CD14-positive monocyte (primary cell): Measurements from ENCODE around the gene UNC13B. TPM values are rescaled to one million over a fixed set of nuclear protein-coding genes. Genes with fewer than 3 reads are reported as not detected.

Experiments used
- DNase-seq, 3 donors: peaks; one replicate each; pipeline ENCODE4 v3.0.0-alpha.2; 2011 to 2022
- H2AFZ ChIP-seq: 2 replicates; pipeline ENCODE4 v1.6.0; 2012; ENCODE audit warnings: mild to moderate bottlenecking, low read depth, low read length, inconsistent platforms; ENCODE audit not compliant: insufficient read depth, poor library complexity, severe bottlenecking
- H3K27ac ChIP-seq, 2 donors: 1 replicate in 1 of 2; 2 replicates in 1 of 2; pipeline ENCODE4 v1.5.1; 2012 to 2013; ENCODE audit warnings: low read length in 2 of 2, control low read depth in 1 of 2, inconsistent platforms in 1 of 2, low read depth in 1 of 2, mild to moderate bottlenecking in 1 of 2
- H3K27me3 ChIP-seq, 2 donors: one replicate each; pipeline versions ENCODE4 v1.6.0 to v1.6.1; 2011 to 2013; ENCODE audit warnings: low read length in 2 of 2; ENCODE audit not compliant: control insufficient read depth in 2 of 2, insufficient read depth in 2 of 2
- H3K36me3 ChIP-seq, 2 donors: replicated peaks in 1 of 2; 1 replicate in 1 of 2; 2 replicates in 1 of 2; pipeline versions ENCODE4 v1.5.1 to v1.6.1; 2012 to 2013; ENCODE audit warnings: low read length in 2 of 2, control low read depth in 1 of 2, inconsistent platforms in 1 of 2, mild to moderate bottlenecking in 1 of 2; ENCODE audit not compliant: insufficient read depth in 2 of 2, control insufficient read depth in 1 of 2
- H3K4me1 ChIP-seq, 2 donors: 1 replicate in 1 of 2; 2 replicates in 1 of 2; pipeline versions ENCODE4 v1.5.1 to v1.6.1; 2012 to 2013; ENCODE audit warnings: low read length in 2 of 2, control low read depth in 1 of 2, inconsistent platforms in 1 of 2, mild to moderate bottlenecking in 1 of 2, moderate library complexity in 1 of 2; ENCODE audit not compliant: insufficient read depth in 2 of 2, control insufficient read depth in 1 of 2
- H3K4me2 ChIP-seq: replicated peaks from 2 replicates; pipeline ENCODE3; 2012; ENCODE audit warnings: low read length, moderate library complexity, mild to moderate bottlenecking; ENCODE audit not compliant: poor library complexity, severe bottlenecking; ENCODE audit errors: extremely low read depth
- H3K4me3 ChIP-seq, 3 experiments: fragments of 200-600 bp in 1 of 3; sonication (generic) in 1 of 3; replicated peaks in 1 of 3; 1 replicate in 2 of 3; 2 replicates in 1 of 3; pipeline ENCODE4 v1.5.1; 2011 to 2013; ENCODE audit warnings: low read length in 3 of 3, mild to moderate bottlenecking in 3 of 3, control low read depth in 2 of 3, low read depth in 2 of 3, inconsistent platforms in 1 of 3, moderate library complexity in 1 of 3
- H3K79me2 ChIP-seq: 2 replicates; pipeline ENCODE4 v1.6.0; 2012; ENCODE audit warnings: mild to moderate bottlenecking, control low read depth, inconsistent platforms, low read length, moderate library complexity; ENCODE audit not compliant: insufficient read depth
- H3K9ac ChIP-seq: 2 replicates; pipeline ENCODE4 v1.6.0; 2017; ENCODE audit warnings: low read length, mild to moderate bottlenecking; ENCODE audit not compliant: insufficient read depth, poor library complexity, severe bottlenecking
- H3K9me3 ChIP-seq, 2 donors: replicated peaks in 1 of 2; 1 replicate in 1 of 2; 2 replicates in 1 of 2; pipeline versions ENCODE4 v1.5.1 to v1.6.1; 2012 to 2013; ENCODE audit warnings: low read length in 2 of 2, control low read depth in 1 of 2; ENCODE audit not compliant: control insufficient read depth in 1 of 2, insufficient read depth in 1 of 2
- H4K20me1 ChIP-seq: 2 replicates; pipeline ENCODE4 v1.6.0; 2012; ENCODE audit warnings: mild to moderate bottlenecking, low read length, control low read depth, moderate library complexity; ENCODE audit not compliant: insufficient read depth
- H3K27ac Mint-ChIP-seq, 7 donors: one replicate each; pipeline ENCODE4 v1.8.0; 2020; ENCODE audit warnings: mild to moderate bottlenecking in 7 of 7, mixed read lengths in 7 of 7, moderate library complexity in 6 of 7, inconsistent platforms in 2 of 7
- H3K27me3 Mint-ChIP-seq, 3 donors: one replicate each; pipeline ENCODE4 v1.8.0; 2021 to 2022; ENCODE audit warnings: low read depth in 3 of 3, mild to moderate bottlenecking in 3 of 3, mixed read lengths in 3 of 3, moderate library complexity in 3 of 3, inconsistent platforms in 1 of 3
- H3K36me3 Mint-ChIP-seq, 2 donors: one replicate each; pipeline ENCODE4 v1.8.0; 2020; ENCODE audit warnings: mixed read lengths in 2 of 2, inconsistent platforms in 1 of 2, mild to moderate bottlenecking in 1 of 2
- H3K4me1 Mint-ChIP-seq: one replicate; pipeline ENCODE4 v1.8.0; 2020; ENCODE audit warnings: mild to moderate bottlenecking, mixed read lengths
- H3K4me3 Mint-ChIP-seq, 2 donors: one replicate each; pipeline ENCODE4 v1.8.0; 2020; ENCODE audit warnings: mild to moderate bottlenecking in 2 of 2, mixed read lengths in 2 of 2, moderate library complexity in 1 of 2
- H3K9me3 Mint-ChIP-seq, 7 donors: one replicate each; pipeline ENCODE4 v1.8.0; 2020 to 2022; ENCODE audit warnings: mixed read lengths in 7 of 7, mild to moderate bottlenecking in 6 of 7, moderate library complexity in 6 of 7, inconsistent platforms in 2 of 7
- WGBS: methylation state at CpG from one replicate; pipeline ENCODE4 v1.1.5; 2013; ENCODE audit warnings: missing lambda C conversion rate; ENCODE audit not compliant: insufficient coverage; 5-methylcytosine and 5-hydroxymethylcytosine counted together
- intact Hi-C, 2 donors: fragments of 100-400 bp; cut with micrococcal nuclease; formaldehyde crosslinking; loops; one replicate each; pipeline versions ENCODE4 v1.15.0 to v1.15.1; 2023
- polyA plus RNA-seq, 3 donors: library from polyadenylated mRNA; depleted of rRNA in 1 of 3; unstranded in 2 of 3; stranded (reverse) in 1 of 3; fragments of 300-500 nt in 2 of 3; fragments of >200 nt in 1 of 3; fragmentation: Illumina TruSeq in 2 of 3; gene quantifications; 1 replicate in 2 of 3; 2 replicates in 1 of 3; pipeline ENCODE4 v1.2.3, GENCODE V29; 2012 to 2021
- TF ChIP-seq, protein P1 (sequence below): fragments of 200-600 bp; IDR thresholded peaks from one replicate; pipeline ENCODE4 v1.8.0; 2022; ENCODE audit warnings: antibody characterized with exemption, mild to moderate bottlenecking

UNC13B gene
- polyA plus RNA-seq, 3 donors: 0.41 to 0.81 (median 0.66) TPM

GRCh38 chr9:35374436-35374835 is 212.6 kb downstream of the UNC13B start:
- no peaks in the 10 kb centered on the region for H3K79me2 ChIP-seq
- no peak overlapping the region for H3K4me2 ChIP-seq
- no peak for DNase-seq
- no peak overlapping the region for H3K27ac Mint-ChIP-seq
- H3K27me3 Mint-ChIP-seq: no peaks in the 10 kb centered on the region
- H3K36me3 ChIP-seq: no peaks in the 10 kb centered on the region
- no peaks in the 10 kb centered on the region for H4K20me1 ChIP-seq
- no peaks in the 10 kb centered on the region for H3K27me3 ChIP-seq
- no peaks in the 10 kb centered on the region for H3K4me1 ChIP-seq
- no peaks in the 10 kb centered on the region for H3K9me3 ChIP-seq
- no peak overlapping the region for H3K27ac ChIP-seq
- H3K4me3 Mint-ChIP-seq: no peak overlapping the region
- no peaks in the 10 kb centered on the region for H3K36me3 Mint-ChIP-seq
- no peak overlapping the region for H3K9ac ChIP-seq
- intact Hi-C loops: no loop called here
- H3K4me1 Mint-ChIP-seq: no peaks in the 10 kb centered on the region
- H2AFZ ChIP-seq: no peak overlapping the region
- H3K9me3 Mint-ChIP-seq: peaks cover 0 to 5% (median 0%) of the 10 kb centered on the region in 7 donors
- TF ChIP-seq, protein P1, sequence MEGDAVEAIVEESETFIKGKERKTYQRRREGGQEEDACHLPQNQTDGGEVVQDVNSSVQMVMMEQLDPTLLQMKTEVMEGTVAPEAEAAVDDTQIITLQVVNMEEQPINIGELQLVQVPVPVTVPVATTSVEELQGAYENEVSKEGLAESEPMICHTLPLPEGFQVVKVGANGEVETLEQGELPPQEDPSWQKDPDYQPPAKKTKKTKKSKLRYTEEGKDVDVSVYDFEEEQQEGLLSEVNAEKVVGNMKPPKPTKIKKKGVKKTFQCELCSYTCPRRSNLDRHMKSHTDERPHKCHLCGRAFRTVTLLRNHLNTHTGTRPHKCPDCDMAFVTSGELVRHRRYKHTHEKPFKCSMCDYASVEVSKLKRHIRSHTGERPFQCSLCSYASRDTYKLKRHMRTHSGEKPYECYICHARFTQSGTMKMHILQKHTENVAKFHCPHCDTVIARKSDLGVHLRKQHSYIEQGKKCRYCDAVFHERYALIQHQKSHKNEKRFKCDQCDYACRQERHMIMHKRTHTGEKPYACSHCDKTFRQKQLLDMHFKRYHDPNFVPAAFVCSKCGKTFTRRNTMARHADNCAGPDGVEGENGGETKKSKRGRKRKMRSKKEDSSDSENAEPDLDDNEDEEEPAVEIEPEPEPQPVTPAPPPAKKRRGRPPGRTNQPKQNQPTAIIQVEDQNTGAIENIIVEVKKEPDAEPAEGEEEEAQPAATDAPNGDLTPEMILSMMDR: no peak
- no peak overlapping the region for H3K4me3 ChIP-seq

DNA sequence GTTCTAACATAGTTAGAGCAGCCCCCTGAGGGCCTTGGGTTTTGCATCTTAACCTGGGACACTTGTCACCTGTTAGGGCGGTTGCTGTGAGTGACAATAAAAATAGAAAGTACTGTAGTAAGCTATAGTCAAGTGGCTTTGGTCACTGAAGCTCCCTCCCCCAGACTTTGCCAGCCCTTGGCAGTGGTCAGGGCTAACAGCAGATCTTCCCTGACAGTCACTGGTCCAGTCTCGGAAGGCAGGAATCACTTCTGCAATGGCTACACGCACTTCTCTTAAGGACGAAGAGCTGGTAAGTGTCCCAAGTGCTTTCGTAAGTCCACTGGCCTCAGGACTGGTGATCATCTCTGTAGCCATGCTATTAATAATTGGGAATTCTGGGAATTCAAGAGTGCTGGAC is 213.1 kb downstream of the UNC13B start:
- Histone ChIP-seq H3K79me2 (no peaks in the 10 kb centered on the region), H3K36me3 (no peaks in the 10 kb centered on the region), H2AFZ (no peak overlapping the region), H3K27ac (no peak overlapping the region), H4K20me1 (no peaks in the 10 kb centered on the region), H3K27me3 (no peaks in the 10 kb centered on the region), H3K4me1 (no peaks in the 10 kb centered on the region), H3K4me2 (no peak overlapping the region), H3K4me3 (no peak overlapping the region), H3K9ac (no peak overlapping the region), H3K9me3 (no peaks in the 10 kb centered on the region)
- H3K9me3 Mint-ChIP-seq: peaks cover 0 to 5% (median 0%) of the 10 kb centered on the region in 7 donors
- TF ChIP-seq, protein P1: no peak
- H3K27ac Mint-ChIP-seq: no peak overlapping the region
- H3K4me3 Mint-ChIP-seq: no peak overlapping the region
- no peaks in the 10 kb centered on the region for H3K27me3 Mint-ChIP-seq
- intact Hi-C loops: no loop called here
- H3K4me1 Mint-ChIP-seq: no peaks in the 10 kb centered on the region
- H3K36me3 Mint-ChIP-seq: no peaks in the 10 kb centered on the region
- no peak for DNase-seq
- 95% methylated on average over 4 of the region's 5 CpGs for WGBS
